Hepatocyte (in vitro differentiated cells): ENCODE data around the gene CCL20. TPM values are rescaled to one million over a fixed set of nuclear protein-coding genes. Genes with fewer than 3 reads are reported as not detected.
A peak's percentile ranks its signal among the peaks of the same experiment; 100 is the strongest.

Experiments used
- DNase-seq: peaks from one replicate; pipeline ENCODE4 v3.0.0-alpha.2; 2016; ENCODE audit warnings: low spot score
- H2AFZ ChIP-seq: fragments of 200-600 bp; sonication (generic); 2 replicates; pipeline ENCODE4 v1.6.0; 2016; ENCODE audit warnings: antibody characterized with exemption, mild to moderate bottlenecking
- H3K27ac ChIP-seq: fragments of 200-600 bp; sonication (generic); 2 replicates; pipeline ENCODE4 v1.5.1; 2016; ENCODE audit warnings: mild to moderate bottlenecking
- H3K27me3 ChIP-seq: fragments of 200-600 bp; sonication (generic); 2 replicates; pipeline ENCODE4 v1.6.1; 2016
- H3K36me3 ChIP-seq: fragments of 200-600 bp; sonication (generic); replicated peaks from 2 replicates; pipeline ENCODE4 v1.5.1; 2016; ENCODE audit warnings: low read depth; ENCODE audit not compliant: insufficient read depth
- H3K4me1 ChIP-seq: fragments of 200-600 bp; sonication (generic); 2 replicates; pipeline ENCODE4 v1.5.1; 2016; ENCODE audit warnings: mild to moderate bottlenecking, moderate library complexity; ENCODE audit not compliant: insufficient read depth
- H3K4me2 ChIP-seq: fragments of 200-600 bp; sonication (generic); 2 replicates; pipeline ENCODE4 v1.6.0; 2016
- H3K4me3 ChIP-seq: fragments of 200-600 bp; sonication (generic); 2 replicates; pipeline ENCODE4 v1.5.1; 2016; ENCODE audit warnings: mild to moderate bottlenecking
- H3K79me2 ChIP-seq: fragments of 200-600 bp; sonication (generic); 2 replicates; pipeline ENCODE4 v1.6.0; 2017; ENCODE audit warnings: mild to moderate bottlenecking
- H3K9me2 ChIP-seq: fragments of 200-600 bp; sonication (generic); replicated peaks from 2 replicates; pipeline ENCODE4 v1.6.0; 2017; ENCODE audit warnings: mild to moderate bottlenecking; ENCODE audit not compliant: insufficient read depth
- H3K9me3 ChIP-seq: fragments of 200-600 bp; sonication (generic); 2 replicates; pipeline ENCODE4 v1.5.1; 2016; ENCODE audit warnings: low read depth, mild to moderate bottlenecking
- H4K20me1 ChIP-seq: fragments of 200-600 bp; sonication (generic); 2 replicates; pipeline ENCODE4 v1.6.0; 2016; ENCODE audit warnings: mild to moderate bottlenecking; ENCODE audit not compliant: insufficient read depth, poor library complexity, severe bottlenecking
- CTCF ChIP-seq: fragments of 200-600 bp; sonication (generic); IDR thresholded peaks from 2 replicates; pipeline ENCODE4 v1.5.1; 2016; ENCODE audit warnings: antibody characterized with exemption, mild to moderate bottlenecking; ENCODE audit not compliant: poor library complexity
- EZH2 ChIP-seq: fragments of 200-600 bp; sonication (generic); IDR thresholded peaks from 2 replicates; pipeline ENCODE4 v1.6.1; 2016; ENCODE audit warnings: antibody characterized with exemption, mild to moderate bottlenecking, borderline replicate concordance
- EZH2phosphoT487 ChIP-seq: fragments of 200-600 bp; sonication (generic); IDR thresholded peaks from one replicate; pipeline ENCODE4 v1.6.1; 2018; ENCODE audit warnings: antibody characterized with exemption, mild to moderate bottlenecking, low read depth, moderate library complexity; ENCODE audit not compliant: unreplicated experiment, severe bottlenecking
- WGBS: methylation state at CpG from one replicate; pipeline ENCODE4 v1.1.6; 2016; ENCODE audit warnings: low lambda C conversion rate; ENCODE audit errors: missing lambda C conversion rate; 5-methylcytosine and 5-hydroxymethylcytosine counted together
- polyA plus RNA-seq: library from polyadenylated mRNA; unstranded; fragments of >200 nt; fragmentation: Nextera tagmentation; extraction: Ambion mirVana; gene quantifications from 2 replicates; pipeline ENCODE4 v1.2.1, GENCODE V29; 2016
- total RNA-seq: library from RNA; depleted of rRNA; stranded (reverse); fragments of >200 nt; gene quantifications from 2 replicates; pipeline ENCODE4 v1.2.3, GENCODE V29; 2014

Gene CCL20
- total and polyA plus RNA-seq, 2 experiments from 2014 or later = 80.0 to 112 TPM

GRCh38 chr2:227848586-227848985 is 34.9 kb downstream of the CCL20 start:
- H3K4me2 ChIP-seq = no peak overlapping the region
- H3K4me3 ChIP-seq = no peak overlapping the region
- no peaks in the 10 kb centered on the region for H4K20me1 ChIP-seq
- no peaks in the 10 kb centered on the region for H3K36me3 ChIP-seq
- no peaks in the 10 kb centered on the region for H3K9me2 ChIP-seq
- H3K27ac ChIP-seq = peak overlapping the region; percentile 64
- peak; percentile 22 for DNase-seq
- no peaks in the 10 kb centered on the region for H3K4me1 ChIP-seq
- 79% methylated on average over 4 of the region's 4 CpGs for WGBS
- TF ChIP-seq CTCF = no peak
- no peak for TF ChIP-seq EZH2phosphoT487
- TF ChIP-seq EZH2 = no peak
- no peaks in the 10 kb centered on the region for H3K27me3 ChIP-seq
- no peaks in the 10 kb centered on the region for H3K79me2 ChIP-seq
- H3K9me3 ChIP-seq = no peaks in the 10 kb centered on the region
- peak overlapping the region; percentile 3 for H2AFZ ChIP-seq

GRCh38 chr2:227849906-227850305 is 36.3 kb downstream of the CCL20 start:
- Histone ChIP-seq H3K79me2 (no peaks in the 10 kb centered on the region), H3K4me3 (no peak overlapping the region), H3K4me1 (no peaks in the 10 kb centered on the region), H3K9me3 (no peaks in the 10 kb centered on the region), H3K36me3 (no peaks in the 10 kb centered on the region), H2AFZ (no peak overlapping the region), H3K4me2 (no peak overlapping the region), H3K27ac (no peak overlapping the region), H3K27me3 (no peaks in the 10 kb centered on the region), H4K20me1 (no peaks in the 10 kb centered on the region), H3K9me2 (no peaks in the 10 kb centered on the region)
- 70% methylated on average over 1 of the region's 1 CpG for WGBS
- TF ChIP-seq EZH2phosphoT487 = no peak
- TF ChIP-seq EZH2 = no peak
- no peak for TF ChIP-seq CTCF
- DNase-seq = no peak

GRCh38 chr2:227853204-227853629 is 39.6 kb downstream of the CCL20 start:
- Histone ChIP-seq H3K36me3 (no peaks in the 10 kb centered on the region), H3K4me3 (no peak overlapping the region), H3K79me2 (no peaks in the 10 kb centered on the region), H4K20me1 (no peaks in the 10 kb centered on the region), H3K9me3 (no peaks in the 10 kb centered on the region), H3K4me1 (no peaks in the 10 kb centered on the region), H3K4me2 (no peak overlapping the region), H2AFZ (no peak overlapping the region), H3K9me2 (no peaks in the 10 kb centered on the region), H3K27me3 (no peaks in the 10 kb centered on the region), H3K27ac (no peak overlapping the region)
- DNase-seq = peak; percentile 33
- WGBS = 71% methylated on average over 4 of the region's 4 CpGs
- no peak for TF ChIP-seq EZH2

GRCh38 chr2:227853765-227854271 is 40.2 kb downstream of the CCL20 start:
- Histone ChIP-seq H3K36me3 (no peaks in the 10 kb centered on the region), H4K20me1 (no peaks in the 10 kb centered on the region), H3K79me2 (no peaks in the 10 kb centered on the region), H3K4me1 (no peaks in the 10 kb centered on the region), H3K9me3 (no peaks in the 10 kb centered on the region), H3K27ac (no peak overlapping the region), H3K4me2 (no peak overlapping the region), H3K9me2 (no peaks in the 10 kb centered on the region), H3K4me3 (no peak overlapping the region), H2AFZ (no peak overlapping the region), H3K27me3 (no peaks in the 10 kb centered on the region)
- TF ChIP-seq EZH2phosphoT487 = no peak
- no peak for TF ChIP-seq CTCF
- no peak for TF ChIP-seq EZH2
- no peak for DNase-seq
- 79% methylated on average over 6 of the region's 6 CpGs for WGBS
